Measurements from ENCODE around the gene ZNF362. TPM values are rescaled to one million over a fixed set of nuclear protein-coding genes. Genes with fewer than 3 reads are reported as not detected.

The ZNF362 gene
- total and polyA plus RNA-seq, 2 of the 13 experiments (the other 11 are each of a cell fraction or from before 2014, with no cell fraction given): 8.3 to 14.2 TPM

DNA sequence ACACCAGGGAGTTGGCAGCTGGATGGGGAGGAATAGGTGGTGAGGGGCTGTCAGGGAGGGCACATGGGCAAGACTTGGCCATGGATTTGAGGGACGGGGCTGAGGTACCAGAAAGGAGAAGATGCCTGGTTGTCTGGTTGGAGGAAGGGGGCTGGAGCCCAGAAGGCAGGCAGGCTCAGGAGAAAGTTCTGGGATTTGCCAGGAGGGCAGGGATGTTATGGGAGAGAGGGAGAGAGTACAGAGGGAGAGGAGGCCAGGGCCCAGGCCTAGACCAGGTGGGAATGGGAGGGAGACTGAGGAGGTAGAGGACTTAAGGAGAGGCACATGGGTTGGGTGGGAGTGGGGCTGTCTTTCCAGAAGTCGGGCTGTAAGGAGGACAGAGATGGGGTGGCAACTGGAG is 60.3 kb downstream of the ZNF362 start (continued):
- TF ChIP-seq, protein P1, sequence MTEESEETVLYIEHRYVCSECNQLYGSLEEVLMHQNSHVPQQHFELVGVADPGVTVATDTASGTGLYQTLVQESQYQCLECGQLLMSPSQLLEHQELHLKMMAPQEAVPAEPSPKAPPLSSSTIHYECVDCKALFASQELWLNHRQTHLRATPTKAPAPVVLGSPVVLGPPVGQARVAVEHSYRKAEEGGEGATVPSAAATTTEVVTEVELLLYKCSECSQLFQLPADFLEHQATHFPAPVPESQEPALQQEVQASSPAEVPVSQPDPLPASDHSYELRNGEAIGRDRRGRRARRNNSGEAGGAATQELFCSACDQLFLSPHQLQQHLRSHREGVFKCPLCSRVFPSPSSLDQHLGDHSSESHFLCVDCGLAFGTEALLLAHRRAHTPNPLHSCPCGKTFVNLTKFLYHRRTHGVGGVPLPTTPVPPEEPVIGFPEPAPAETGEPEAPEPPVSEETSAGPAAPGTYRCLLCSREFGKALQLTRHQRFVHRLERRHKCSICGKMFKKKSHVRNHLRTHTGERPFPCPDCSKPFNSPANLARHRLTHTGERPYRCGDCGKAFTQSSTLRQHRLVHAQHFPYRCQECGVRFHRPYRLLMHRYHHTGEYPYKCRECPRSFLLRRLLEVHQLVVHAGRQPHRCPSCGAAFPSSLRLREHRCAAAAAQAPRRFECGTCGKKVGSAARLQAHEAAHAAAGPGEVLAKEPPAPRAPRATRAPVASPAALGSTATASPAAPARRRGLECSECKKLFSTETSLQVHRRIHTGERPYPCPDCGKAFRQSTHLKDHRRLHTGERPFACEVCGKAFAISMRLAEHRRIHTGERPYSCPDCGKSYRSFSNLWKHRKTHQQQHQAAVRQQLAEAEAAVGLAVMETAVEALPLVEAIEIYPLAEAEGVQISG (CRISPR knock-in tag; IDR thresholded peaks at IDR 0.05): no peak
- TF ChIP-seq ZNF317 (CRISPR knock-in tag; IDR thresholded peaks at IDR 0.05): no peak
- no peak for TF ChIP-seq ZNF746 (CRISPR knock-in tag; IDR thresholded peaks at IDR 0.05)
- no peak for TF ChIP-seq FLYWCH1 (CRISPR knock-in tag; IDR thresholded peaks at IDR 0.05)
- no peak for TF ChIP-seq RFX3 (CRISPR knock-in tag; IDR thresholded peaks at IDR 0.05)
- TF ChIP-seq ATF4 (CRISPR knock-in tag; IDR thresholded peaks at IDR 0.05): no peak
- no peak for TF ChIP-seq ZBTB8A (CRISPR knock-in tag; IDR thresholded peaks at IDR 0.05; ENCODE audit: borderline replicate concordance, low read depth)
- TF ChIP-seq MED1 (CRISPR knock-in tag; IDR thresholded peaks at IDR 0.05): no peak
- TF ChIP-seq KLF13 (CRISPR knock-in tag; IDR thresholded peaks at IDR 0.05): no peak
- TF ChIP-seq KLF15 (CRISPR knock-in tag; IDR thresholded peaks at IDR 0.05; ENCODE audit: borderline replicate concordance): no peak

DNA sequence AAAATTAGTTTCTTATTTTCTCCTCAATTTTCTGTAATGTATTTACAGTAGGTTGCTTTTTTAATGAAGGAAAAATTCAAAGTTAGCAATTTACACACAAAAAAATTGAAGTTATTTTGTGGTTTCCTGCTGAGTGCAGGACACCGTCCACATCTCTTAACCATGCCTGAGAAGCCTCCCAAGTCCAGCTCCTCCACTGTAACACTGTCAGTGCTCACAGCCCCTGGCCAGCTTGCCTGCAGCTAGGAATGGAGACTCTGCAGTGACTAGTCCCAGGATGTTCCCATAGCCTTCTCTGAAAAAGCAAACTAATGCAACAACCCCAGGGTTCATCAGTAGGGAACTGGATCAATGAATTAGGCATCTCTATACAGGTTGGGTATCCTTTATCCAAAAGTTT is 61.1 kb downstream of the ZNF362 start:
- FAIRE-seq (no peak), ATAC-seq (no peak), DNase-seq (ENCODE audit: low spot score) (no peak)
- no TSS peak for BruUV-seq (replicated peaks)
- no peak overlapping the region for H3K4me2 ChIP-seq (ENCODE audit: low read depth, low read length)
- no peak overlapping the region for H3K9ac ChIP-seq (ENCODE audit: insufficient read depth, low read depth, low read length)
- in situ Hi-C loops (cut with HindIII; ENCODE audit: extremely low pct_ligation_motif_present, low pct_unique_long_range_greater_than_20kb): no loop called here
- intact Hi-C loops (cut with micrococcal nuclease; ENCODE audit: unreplicated experiment): no loop called here
- no peaks in the 10 kb centered on the region for H3K36me3 ChIP-seq (replicated peaks in 1 of 2; ENCODE audit: control insufficient read depth in 1 of 2, insufficient read depth in 2 of 2, low read length in 2 of 2)
- no peaks in the 10 kb centered on the region for H3K9me3 ChIP-seq (ENCODE audit: low read length)
- H3K79me2 ChIP-seq (ENCODE audit: insufficient read depth, low read length): no peaks in the 10 kb centered on the region
- CTCF ChIA-PET (ENCODE audit: low intra/inter-chr PET ratio, low total read pairs): no interaction called here
- H3K4me1 ChIP-seq (ENCODE audit: insufficient read depth, low read length): peaks cover 9% of the 10 kb centered on the region
- POLR2A ChIA-PET: no interaction called here
- no peak overlapping the region for H2AFZ ChIP-seq (ENCODE audit: low read length)
- WGBS (ENCODE audit: low lambda C conversion rate): 67% methylated on average over 1 of the region's 1 CpG
- H4K20me1 ChIP-seq (ENCODE audit: insufficient read depth, low read length): no peaks in the 10 kb centered on the region
- no peak overlapping the region for H3K27ac ChIP-seq (ENCODE audit: extremely low read length, insufficient read depth, low read length)
- H3K27me3 ChIP-seq (ENCODE audit: control insufficient read depth in 1 of 2, insufficient read depth in 2 of 2, low read length in 2 of 2): peaks cover 6 to 33% of the 10 kb centered on the region in 2 experiments; a peak in 4 of 5 replicates
- H3K4me3 ChIP-seq (replicated peaks in 1 of 3; ENCODE audit: insufficient read depth in 1 of 3, low read depth in 2 of 3, low read length in 3 of 3): no peak overlapping the region
- no peak for TF ChIP-seq LRRFIP1 (CRISPR knock-in tag; conservative IDR thresholded peaks at IDR 0.05)
- no peak for TF ChIP-seq GATAD1 (CRISPR knock-in tag; IDR thresholded peaks at IDR 0.05)
- TF ChIP-seq GTF3A (CRISPR knock-in tag; conservative IDR thresholded peaks at IDR 0.05): no peak
- no peak for TF ChIP-seq TFDP2 (CRISPR knock-in tag; IDR thresholded peaks at IDR 0.05)
- TF ChIP-seq SATB2 (CRISPR knock-in tag; IDR thresholded peaks at IDR 0.05): no peak
- no peak for TF ChIP-seq ZNF225 (CRISPR knock-in tag; IDR thresholded peaks at IDR 0.05)
- no peak for TF ChIP-seq BORCS8-MEF2B (CRISPR knock-in tag; IDR thresholded peaks at IDR 0.05)
- no peak for TF ChIP-seq ISX (CRISPR knock-in tag; conservative IDR thresholded peaks at IDR 0.05)
- TF ChIP-seq SKI (IDR thresholded peaks at IDR 0.05; ENCODE audit: partially characterized antibody): no peak

Data from HepG2 (cell line).